Activated CD8-positive, alpha-beta T cell treated with anti-CD3 and anti-CD28 coated beads for 36 hours (primary cell): ENCODE results near the gene SEC62. TPM values are rescaled to one million over a fixed set of nuclear protein-coding genes. Genes with fewer than 3 reads are reported as not detected.

Experiments used
- ATAC-seq: fragments of 200-7000 bp; cut with Tn5 transposase; one replicate; pipeline ENCODE4 v1.10.0; 2021; ENCODE audit warnings: mild to moderate bottlenecking, moderate library complexity
- CTCF ChIA-PET: fragments of 350-600 bp; sonication (Branson Sonifier 250); formaldehyde crosslinking; loops from one replicate; lab custom pipeline; 2021; ENCODE audit warnings: antibody characterized with exemption; lab: Charles Lee
- POLR2A ChIA-PET: fragments of 350-600 bp; sonication (Branson Sonifier 250); formaldehyde crosslinking; loops from one replicate; lab custom pipeline; 2021; ENCODE audit warnings: antibody characterized with exemption; lab: Charles Lee
- DNase-seq: peaks from one replicate; pipeline ENCODE4 v3.0.0-alpha.2; 2020
- H3K27ac Mint-ChIP-seq: one replicate; pipeline ENCODE4 v1.8.0; 2021; ENCODE audit warnings: mild to moderate bottlenecking, mixed read lengths
- H3K27me3 Mint-ChIP-seq: one replicate; pipeline ENCODE4 v1.8.0; 2021; ENCODE audit warnings: mixed read lengths
- H3K36me3 Mint-ChIP-seq: one replicate; pipeline ENCODE4 v1.8.0; 2021; ENCODE audit warnings: low read depth, mixed read lengths
- H3K4me1 Mint-ChIP-seq: one replicate; pipeline ENCODE4 v1.8.0; 2021; ENCODE audit warnings: low read depth, mixed read lengths
- H3K4me3 Mint-ChIP-seq: one replicate; pipeline ENCODE4 v1.8.0; 2021; ENCODE audit warnings: mild to moderate bottlenecking, moderate library complexity, mixed read lengths
- H3K9me3 Mint-ChIP-seq: one replicate; pipeline ENCODE4 v1.8.0; 2021; ENCODE audit warnings: mixed read lengths
- intact Hi-C: fragments of 100-400 bp; cut with micrococcal nuclease; formaldehyde crosslinking; loops from one replicate; pipeline ENCODE4 v1.10.0; 2022
- total RNA-seq, 2 experiments: library from RNA; stranded (reverse); gene quantifications; one replicate each; pipeline ENCODE4 v1.2.3, GENCODE V29; 2021
- TF ChIP-seq, protein P1 (sequence below): fragments of 200-600 bp; IDR thresholded peaks from one replicate; pipeline ENCODE4 v1.8.0; 2022; ENCODE audit warnings: antibody characterized with exemption, mild to moderate bottlenecking

The SEC62 gene
- total RNA-seq, 2 experiments from 2014 or later = 52.5 to 60.2 TPM

GRCh38 chr3:169996063-169996462, 29.5 kb downstream of the SEC62 start:
- H3K27ac Mint-ChIP-seq = no peak overlapping the region
- ATAC-seq (no peak), DNase-seq (no peak)
- H3K36me3 Mint-ChIP-seq = peaks cover 25% of the 10 kb centered on the region
- peaks cover 13% of the 10 kb centered on the region for H3K4me1 Mint-ChIP-seq
- POLR2A ChIA-PET = interaction anchor here (0.6 kb wide), 1 partner anchor 10 kb away, joined by 3 read pairs; no protein-coding TSS in a partner anchor
- H3K27me3 Mint-ChIP-seq = no peaks in the 10 kb centered on the region
- H3K4me3 Mint-ChIP-seq = no peak overlapping the region
- H3K9me3 Mint-ChIP-seq = no peaks in the 10 kb centered on the region
- TF ChIP-seq, protein P1, sequence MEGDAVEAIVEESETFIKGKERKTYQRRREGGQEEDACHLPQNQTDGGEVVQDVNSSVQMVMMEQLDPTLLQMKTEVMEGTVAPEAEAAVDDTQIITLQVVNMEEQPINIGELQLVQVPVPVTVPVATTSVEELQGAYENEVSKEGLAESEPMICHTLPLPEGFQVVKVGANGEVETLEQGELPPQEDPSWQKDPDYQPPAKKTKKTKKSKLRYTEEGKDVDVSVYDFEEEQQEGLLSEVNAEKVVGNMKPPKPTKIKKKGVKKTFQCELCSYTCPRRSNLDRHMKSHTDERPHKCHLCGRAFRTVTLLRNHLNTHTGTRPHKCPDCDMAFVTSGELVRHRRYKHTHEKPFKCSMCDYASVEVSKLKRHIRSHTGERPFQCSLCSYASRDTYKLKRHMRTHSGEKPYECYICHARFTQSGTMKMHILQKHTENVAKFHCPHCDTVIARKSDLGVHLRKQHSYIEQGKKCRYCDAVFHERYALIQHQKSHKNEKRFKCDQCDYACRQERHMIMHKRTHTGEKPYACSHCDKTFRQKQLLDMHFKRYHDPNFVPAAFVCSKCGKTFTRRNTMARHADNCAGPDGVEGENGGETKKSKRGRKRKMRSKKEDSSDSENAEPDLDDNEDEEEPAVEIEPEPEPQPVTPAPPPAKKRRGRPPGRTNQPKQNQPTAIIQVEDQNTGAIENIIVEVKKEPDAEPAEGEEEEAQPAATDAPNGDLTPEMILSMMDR = no peak
- CTCF ChIA-PET = interaction anchor here (0.7 kb wide), 1 partner anchor 42 kb away, joined by 3 read pairs; no protein-coding TSS in a partner anchor
- intact Hi-C loops = no loop called here

DNA sequence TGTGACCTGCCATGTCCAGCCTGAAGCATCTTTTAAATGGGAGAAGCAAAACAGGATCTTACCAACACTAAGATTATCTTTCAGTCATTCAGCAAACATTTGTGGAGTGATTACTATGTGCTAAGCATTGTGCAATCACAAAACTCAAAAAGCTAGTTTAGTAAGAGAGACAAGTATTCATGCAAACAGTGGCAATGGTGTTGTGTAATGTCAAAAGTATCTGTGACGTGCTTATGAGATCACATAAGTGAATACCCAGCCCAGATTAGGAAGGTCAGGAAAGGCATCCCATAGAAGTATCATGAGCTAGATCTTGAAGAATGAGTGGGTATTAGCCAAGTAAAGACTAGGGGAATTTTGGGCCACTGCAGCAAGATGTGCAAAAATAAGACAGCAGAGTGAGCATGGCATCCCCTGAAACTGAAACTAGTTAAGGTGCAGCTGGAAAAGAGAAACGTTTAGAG, 32.1 kb downstream of the SEC62 start:
- DNase-seq (no peak), ATAC-seq (peak; percentile 31)
- Mint-ChIP-seq H3K36me3 (peaks cover 19% of the 10 kb centered on the region), H3K27me3 (no peaks in the 10 kb centered on the region), H3K4me1 (peaks cover 24% of the 10 kb centered on the region), H3K27ac (peak overlapping the region; percentile 69), H3K9me3 (no peaks in the 10 kb centered on the region), H3K4me3 (no peak overlapping the region)
- ChIA-PET POLR2A (no interaction called here), CTCF (interaction anchor here (1.9 kb wide), 1 partner anchor 32 kb away, joined by 5 read pairs; the partner anchor contains the start of gene SEC62)
- TF ChIP-seq, protein P1 = no peak
- intact Hi-C loops = no loop called here

DNA sequence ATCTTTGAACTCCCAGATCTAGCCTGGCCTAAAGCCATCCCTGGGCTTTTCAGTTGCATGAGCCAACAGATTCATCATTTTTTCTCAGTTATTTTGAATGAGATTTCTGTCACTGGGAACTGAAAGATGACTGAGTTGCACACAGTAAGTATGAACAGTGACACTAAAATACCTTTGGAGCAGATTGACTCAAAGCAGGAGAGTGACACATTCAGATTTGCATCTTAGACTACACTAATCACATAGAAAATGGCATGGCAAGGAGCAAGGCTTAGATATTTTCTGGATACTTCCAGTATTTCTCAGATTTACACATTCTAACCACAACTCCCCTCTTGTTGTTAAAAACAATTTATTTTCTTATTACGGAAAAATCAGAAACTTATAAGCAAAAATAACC, 32.8 kb downstream of the SEC62 start:
- TF ChIP-seq, protein P1 = no peak
- Mint-ChIP-seq H3K27me3 (no peaks in the 10 kb centered on the region), H3K4me1 (peaks cover 29% of the 10 kb centered on the region), H3K9me3 (no peaks in the 10 kb centered on the region), H3K36me3 (peaks cover 19% of the 10 kb centered on the region), H3K27ac (peak overlapping the region; percentile 69), H3K4me3 (no peak overlapping the region)
- POLR2A ChIA-PET = no interaction called here
- no peak for DNase-seq
- intact Hi-C loops = no loop called here
- ATAC-seq = peak; percentile 87
- CTCF ChIA-PET = interaction anchor here (1.9 kb wide), 1 partner anchor 33 kb away, joined by 5 read pairs; the partner anchor contains the start of gene SEC62

- ChIA-PET POLR2A (no interaction called here), CTCF (interaction anchor here (1.4 kb wide), 1 partner anchor 54 kb away, joined by 4 read pairs; no protein-coding TSS in a partner anchor)
- no peaks in the 10 kb centered on the region for H3K9me3 Mint-ChIP-seq
- peaks cover 19% of the 10 kb centered on the region for H3K36me3 Mint-ChIP-seq
- TF ChIP-seq, protein P1 = no peak
- peaks cover 29% of the 10 kb centered on the region for H3K4me1 Mint-ChIP-seq
- H3K4me3 Mint-ChIP-seq = no peak overlapping the region
- no peak overlapping the region for H3K27ac Mint-ChIP-seq
- intact Hi-C loops = no loop called here
- no peaks in the 10 kb centered on the region for H3K27me3 Mint-ChIP-seq
- ATAC-seq (no peak), DNase-seq (no peak)
Observed at GRCh38 chr3:170000051-170000450, 33.4 kb downstream of the SEC62 start.

GRCh38 chr3:170002231-170002630, 35.6 kb downstream of the SEC62 start:
- H3K4me1 Mint-ChIP-seq = peaks cover 42% of the 10 kb centered on the region
- TF ChIP-seq, protein P1 = no peak
- no peaks in the 10 kb centered on the region for H3K27me3 Mint-ChIP-seq
- DNase-seq (no peak), ATAC-seq (no peak)
- intact Hi-C loops = no loop called here
- H3K4me3 Mint-ChIP-seq = no peak overlapping the region
- no peak overlapping the region for H3K27ac Mint-ChIP-seq
- CTCF ChIA-PET = interaction anchor here (0.9 kb wide), 1 partner anchor 137 kb away, joined by 3 read pairs; no protein-coding TSS in a partner anchor
- POLR2A ChIA-PET = interaction anchor here (0.9 kb wide), 1 partner anchor 15 kb away, joined by 3 read pairs; no protein-coding TSS in a partner anchor
- H3K9me3 Mint-ChIP-seq = no peaks in the 10 kb centered on the region
- H3K36me3 Mint-ChIP-seq = peaks cover 13% of the 10 kb centered on the region
